ENCODE data around the gene ACOD1. TPM values are rescaled to one million over a fixed set of nuclear protein-coding genes. Genes with fewer than 3 reads are reported as not detected.

The ACOD1 gene
- total RNA-seq, 1 experiment from 2014 or later: not detected

DNA sequence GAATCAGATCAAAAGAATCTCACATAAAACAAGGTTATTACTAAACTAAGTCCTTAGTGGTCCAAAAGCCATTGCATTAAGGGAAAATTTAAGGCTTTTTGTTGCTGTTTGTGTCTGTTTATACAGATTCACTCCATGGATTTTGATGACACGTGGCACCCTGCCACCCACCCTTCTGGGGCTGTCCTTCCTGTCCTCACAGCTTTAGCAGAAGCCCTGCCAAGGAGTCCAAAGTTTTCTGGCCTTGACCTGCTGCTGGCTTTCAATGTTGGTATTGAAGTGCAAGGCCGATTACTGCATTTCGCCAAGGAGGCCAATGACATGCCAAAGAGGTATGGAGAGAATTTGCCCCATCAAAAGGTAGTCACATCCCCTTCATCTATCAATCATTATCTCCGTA is 6.9 kb downstream of the ACOD1 start:
- peaks cover 2 to 17% (median 7%) of the 10 kb centered on the region in 3 experiments; a peak in 6 of 7 replicates for H3K36me3 Mint-ChIP-seq (ENCODE audit: insufficient read depth in 1 of 3, low read depth in 3 of 3)
- no peak overlapping the region for H3T11ph ChIP-seq (ENCODE audit: low read length)
- no peak overlapping the region for H3K27ac Mint-ChIP-seq
- no peak overlapping the region for H3K4me2 ChIP-seq (ENCODE audit: insufficient read depth, insufficient read length, low read length)
- H3K18ac ChIP-seq (ENCODE audit: insufficient read length, low read depth, low read length): no peak overlapping the region
- no peak overlapping the region for H2BK120ac ChIP-seq (ENCODE audit: low read depth, low read length, poor library complexity, severe bottlenecking)
- H4K5ac ChIP-seq (ENCODE audit: insufficient read length, low read depth, low read length): no peak overlapping the region
- no peak overlapping the region for H2BK12ac ChIP-seq (ENCODE audit: insufficient read length, low read depth, low read length)
- H4K91ac ChIP-seq (ENCODE audit: insufficient read length, low read depth, low read length): no peak overlapping the region
- no peak overlapping the region for H3K27ac ChIP-seq (ENCODE audit: insufficient read length, low read depth, low read length)
- H3K79me2 ChIP-seq (ENCODE audit: insufficient read depth, low read length): no peaks in the 10 kb centered on the region
- H3K4me1 ChIP-seq (ENCODE audit: insufficient read depth, low read length): no peaks in the 10 kb centered on the region
- DNase-seq: no peak
- TF ChIP-seq, protein P1, sequence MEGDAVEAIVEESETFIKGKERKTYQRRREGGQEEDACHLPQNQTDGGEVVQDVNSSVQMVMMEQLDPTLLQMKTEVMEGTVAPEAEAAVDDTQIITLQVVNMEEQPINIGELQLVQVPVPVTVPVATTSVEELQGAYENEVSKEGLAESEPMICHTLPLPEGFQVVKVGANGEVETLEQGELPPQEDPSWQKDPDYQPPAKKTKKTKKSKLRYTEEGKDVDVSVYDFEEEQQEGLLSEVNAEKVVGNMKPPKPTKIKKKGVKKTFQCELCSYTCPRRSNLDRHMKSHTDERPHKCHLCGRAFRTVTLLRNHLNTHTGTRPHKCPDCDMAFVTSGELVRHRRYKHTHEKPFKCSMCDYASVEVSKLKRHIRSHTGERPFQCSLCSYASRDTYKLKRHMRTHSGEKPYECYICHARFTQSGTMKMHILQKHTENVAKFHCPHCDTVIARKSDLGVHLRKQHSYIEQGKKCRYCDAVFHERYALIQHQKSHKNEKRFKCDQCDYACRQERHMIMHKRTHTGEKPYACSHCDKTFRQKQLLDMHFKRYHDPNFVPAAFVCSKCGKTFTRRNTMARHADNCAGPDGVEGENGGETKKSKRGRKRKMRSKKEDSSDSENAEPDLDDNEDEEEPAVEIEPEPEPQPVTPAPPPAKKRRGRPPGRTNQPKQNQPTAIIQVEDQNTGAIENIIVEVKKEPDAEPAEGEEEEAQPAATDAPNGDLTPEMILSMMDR (conservative IDR thresholded peaks at IDR 0.05): no peak
- no peak overlapping the region for H3K4ac ChIP-seq (ENCODE audit: low read depth, low read length)
- no peak overlapping the region for H2AK5ac ChIP-seq (ENCODE audit: insufficient read length, low read length)
- H3K9me3 Mint-ChIP-seq: peaks cover 23% of the 10 kb centered on the region in 2 experiments
- no peaks in the 10 kb centered on the region for H3K9me3 ChIP-seq (ENCODE audit: control insufficient read depth, low read depth, low read length)
- peaks cover 4% of the 10 kb centered on the region; the same call in 1 of the 2 replicates for H3K27me3 Mint-ChIP-seq (ENCODE audit: low read depth)
- no peaks in the 10 kb centered on the region for H3K79me1 ChIP-seq (ENCODE audit: insufficient read depth, low read depth, low read length, poor library complexity, severe bottlenecking)
- no peaks in the 10 kb centered on the region for H4K20me1 ChIP-seq (ENCODE audit: control insufficient read depth, insufficient read depth, insufficient read length)
- no peak overlapping the region for H3K9ac ChIP-seq (ENCODE audit: extremely low read depth, insufficient read length, low read length)
- H2BK15ac ChIP-seq (ENCODE audit: low read depth, low read length): no peak overlapping the region
- H3K4me3 Mint-ChIP-seq: no peak overlapping the region
- H4K8ac ChIP-seq (replicated peaks; ENCODE audit: insufficient read length, low read depth, low read length): no peak overlapping the region
- H3K23ac ChIP-seq (ENCODE audit: insufficient read length, low read depth, low read length): no peak overlapping the region
- no peak overlapping the region for H2BK5ac ChIP-seq (ENCODE audit: insufficient read length, low read length)
- no CpG with 5 or more reads among the region's 4 CpGs for WGBS (ENCODE audit: extremely low coverage, insufficient read length, low lambda C conversion rate)
- no peaks in the 10 kb centered on the region for H3K27me3 ChIP-seq (ENCODE audit: insufficient read depth, low read length)
- H3K4me1 Mint-ChIP-seq: no peaks in the 10 kb centered on the region
- no peaks in the 10 kb centered on the region for H3K23me2 ChIP-seq (ENCODE audit: insufficient read length, low read depth, low read length, poor library complexity, severe bottlenecking)
- H3K14ac ChIP-seq (ENCODE audit: insufficient read depth, low read length): no peak overlapping the region
- H2BK20ac ChIP-seq (ENCODE audit: low read depth, low read length, poor library complexity, severe bottlenecking): no peak overlapping the region
- no peak overlapping the region for H3K56ac ChIP-seq (ENCODE audit: insufficient read length, low read depth, low read length)
- no peak overlapping the region for H2AFZ ChIP-seq (ENCODE audit: low read length)

All from H9 (cell line).